ENCODE data around the gene TMSB4X.
"Not testable (repeated sequence)": the region's sequence is repeated elsewhere in the genome, so short reads cannot be mapped to it uniquely, and the experiment has no call there.

TMSB4X gene

GRCh38 chrX:12976819-12977732 lies 2.2 kb downstream of the TMSB4X start:
- not testable (repeated sequence) for DNase-seq (ENCODE audit: low spot score)

GRCh38 chrX:12977761-12978204 lies 2.9 kb downstream of the TMSB4X start:
- no peak for DNase-seq (ENCODE audit: low spot score)

- DNase-seq (ENCODE audit: low spot score), result no peak
Observed at GRCh38 chrX:12978205-12979025, 3.5 kb downstream of the TMSB4X start.

GRCh38 chrX:12979026-12979607 lies 4.2 kb downstream of the TMSB4X start:
- DNase-seq (ENCODE audit: low spot score), result no peak

- no peak for DNase-seq (ENCODE audit: low spot score)
Observed at GRCh38 chrX:12979616-12980015, 4.7 kb downstream of the TMSB4X start.

GRCh38 chrX:12980039-12980438 lies 5.1 kb downstream of the TMSB4X start:
- not testable (repeated sequence) for DNase-seq (ENCODE audit: low spot score)

GRCh38 chrX:12981880-12982279 lies 7.0 kb downstream of the TMSB4X start:
- no peak for DNase-seq (ENCODE audit: low spot score)

- DNase-seq (ENCODE audit: low spot score), result peak; percentile 77
Observed at GRCh38 chrX:12984603-12985319, 9.9 kb downstream of the TMSB4X start.

GRCh38 chrX:12985331-12985730 lies 10.4 kb downstream of the TMSB4X start:
- no peak for DNase-seq (ENCODE audit: low spot score)

GRCh38 chrX:12986164-12986779 lies 11.4 kb downstream of the TMSB4X start:
- DNase-seq (ENCODE audit: low spot score), result no peak

- no peak for DNase-seq (ENCODE audit: low spot score)
Observed at GRCh38 chrX:12986886-12987285, 12.0 kb downstream of the TMSB4X start.

- no peak for DNase-seq (ENCODE audit: low spot score)
Observed at GRCh38 chrX:12987340-12987739, 12.4 kb downstream of the TMSB4X start.

GRCh38 chrX:12987900-12988594 lies 13.1 kb downstream of the TMSB4X start:
- DNase-seq (ENCODE audit: low spot score), result no peak

GRCh38 chrX:12988797-12989196 lies 13.9 kb downstream of the TMSB4X start:
- peak; percentile 75 for DNase-seq (ENCODE audit: low spot score)

- DNase-seq (ENCODE audit: low spot score), result no peak
Observed at GRCh38 chrX:12989461-12989860, 14.6 kb downstream of the TMSB4X start.

- DNase-seq (ENCODE audit: low spot score), result no peak
Observed at GRCh38 chrX:12991575-12991974, 16.7 kb downstream of the TMSB4X start.

- no peak for DNase-seq (ENCODE audit: low spot score)
Observed at GRCh38 chrX:12992544-12993118, 17.7 kb downstream of the TMSB4X start.

GRCh38 chrX:12993826-12994225 lies 18.9 kb downstream of the TMSB4X start:
- DNase-seq (ENCODE audit: low spot score), result no peak

- no peak for DNase-seq (ENCODE audit: low spot score)
Observed at GRCh38 chrX:12994321-12994720, 19.4 kb downstream of the TMSB4X start.

- no peak for DNase-seq (ENCODE audit: low spot score)
Observed at GRCh38 chrX:12996934-12997435, 22.1 kb downstream of the TMSB4X start.

Data from LoVo (cell line).